Upper lobe of right lung (tissue), 1 donor: ENCODE results near the gene ZYG11B. TPM values are rescaled to one million over a fixed set of nuclear protein-coding genes. Genes with fewer than 3 reads are reported as not detected.
"Not testable (repeated sequence)": the region's sequence is repeated elsewhere in the genome, so short reads cannot be mapped to it uniquely, and the experiment has no call there.

ENCODE experiments used
- ATAC-seq: fragments of 200-7000 bp; cut with Tn5 transposase; one replicate; pipeline ENCODE4 v1.9.1; 2020; ENCODE audit warnings: mild to moderate bottlenecking, moderate library complexity
- DNase-seq: peaks from one replicate; pipeline ENCODE4 v3.0.0-alpha.2; 2020
- H3K27ac ChIP-seq: fragments of 200-600 bp; one replicate; pipeline ENCODE4 v1.8.0; 2022
- H3K27me3 ChIP-seq: fragments of 200-600 bp; one replicate; pipeline ENCODE4 v1.8.0; 2022; ENCODE audit warnings: mild to moderate bottlenecking
- H3K36me3 ChIP-seq: fragments of 200-600 bp; one replicate; pipeline ENCODE4 v1.8.0; 2022
- H3K4me1 ChIP-seq: fragments of 200-600 bp; one replicate; pipeline ENCODE4 v1.8.0; 2022
- H3K4me3 ChIP-seq: fragments of 200-600 bp; one replicate; pipeline ENCODE4 v1.8.0; 2022; ENCODE audit warnings: mild to moderate bottlenecking
- H3K9me3 ChIP-seq: fragments of 200-600 bp; one replicate; pipeline ENCODE4 v1.8.0; 2022
- intact Hi-C: fragments of 100-400 bp; cut with DNase I; formaldehyde crosslinking; loops from one replicate; pipeline ENCODE4 v1.11.0; 2022
- total RNA-seq: library from RNA; stranded (reverse); fragmentation: NEBNext Ultra II Directional; extraction: Animal tissue kit (Norgen Biotek cat#: 25700); gene quantifications from one replicate; pipeline ENCODE4 v1.2.1, GENCODE V29; 2021
- TF ChIP-seq, protein P1 (sequence below): fragments of 200-600 bp; IDR thresholded peaks from one replicate; pipeline ENCODE4 v1.8.0; 2022; ENCODE audit warnings: antibody characterized with exemption
- donor health status: DM: no; HTN: yes; CAD: no; lungs with severe emphysema.

ZYG11B gene
- total RNA-seq, 1 donor from 2014 or later = 30.5 TPM

GRCh38 chr1:52769346-52770033 is 43.2 kb downstream of the ZYG11B start:
- ATAC-seq = no peak
- H3K4me1 ChIP-seq = no peaks in the 10 kb centered on the region
- no peak overlapping the region for H3K27ac ChIP-seq
- DNase-seq = no peak
- TF ChIP-seq, protein P1, sequence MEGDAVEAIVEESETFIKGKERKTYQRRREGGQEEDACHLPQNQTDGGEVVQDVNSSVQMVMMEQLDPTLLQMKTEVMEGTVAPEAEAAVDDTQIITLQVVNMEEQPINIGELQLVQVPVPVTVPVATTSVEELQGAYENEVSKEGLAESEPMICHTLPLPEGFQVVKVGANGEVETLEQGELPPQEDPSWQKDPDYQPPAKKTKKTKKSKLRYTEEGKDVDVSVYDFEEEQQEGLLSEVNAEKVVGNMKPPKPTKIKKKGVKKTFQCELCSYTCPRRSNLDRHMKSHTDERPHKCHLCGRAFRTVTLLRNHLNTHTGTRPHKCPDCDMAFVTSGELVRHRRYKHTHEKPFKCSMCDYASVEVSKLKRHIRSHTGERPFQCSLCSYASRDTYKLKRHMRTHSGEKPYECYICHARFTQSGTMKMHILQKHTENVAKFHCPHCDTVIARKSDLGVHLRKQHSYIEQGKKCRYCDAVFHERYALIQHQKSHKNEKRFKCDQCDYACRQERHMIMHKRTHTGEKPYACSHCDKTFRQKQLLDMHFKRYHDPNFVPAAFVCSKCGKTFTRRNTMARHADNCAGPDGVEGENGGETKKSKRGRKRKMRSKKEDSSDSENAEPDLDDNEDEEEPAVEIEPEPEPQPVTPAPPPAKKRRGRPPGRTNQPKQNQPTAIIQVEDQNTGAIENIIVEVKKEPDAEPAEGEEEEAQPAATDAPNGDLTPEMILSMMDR = no peak
- peaks cover 17% of the 10 kb centered on the region for H3K36me3 ChIP-seq
- H3K4me3 ChIP-seq = no peak overlapping the region
- H3K9me3 ChIP-seq = no peaks in the 10 kb centered on the region
- no peaks in the 10 kb centered on the region for H3K27me3 ChIP-seq
- intact Hi-C loops = no loop called here

- no peaks in the 10 kb centered on the region for H3K4me1 ChIP-seq
- H3K36me3 ChIP-seq = peaks cover 17% of the 10 kb centered on the region
- DNase-seq (no peak), ATAC-seq (no peak)
- no peak overlapping the region for H3K4me3 ChIP-seq
- intact Hi-C loops = no loop called here
- H3K27me3 ChIP-seq = no peaks in the 10 kb centered on the region
- no peak overlapping the region for H3K27ac ChIP-seq
- H3K9me3 ChIP-seq = no peaks in the 10 kb centered on the region
- TF ChIP-seq, protein P1 = no peak
Observed at GRCh38 chr1:52771384-52771783, 45.1 kb downstream of the ZYG11B start.

GRCh38 chr1:52786148-52786547 is 59.9 kb downstream of the ZYG11B start:
- Histone ChIP-seq H3K4me1 (no peaks in the 10 kb centered on the region), H3K27ac (no peak overlapping the region), H3K27me3 (no peaks in the 10 kb centered on the region), H3K36me3 (peaks cover 64% of the 10 kb centered on the region), H3K9me3 (no peaks in the 10 kb centered on the region), H3K4me3 (no peak overlapping the region)
- no peak for DNase-seq
- ATAC-seq = no peak
- intact Hi-C loops = no loop called here
- TF ChIP-seq, protein P1 = no peak

GRCh38 chr1:52790429-52790828 is 64.2 kb downstream of the ZYG11B start:
- H3K27me3 ChIP-seq, DNase-seq, H3K4me3 ChIP-seq, H3K9me3 ChIP-seq, ATAC-seq, H3K27ac ChIP-seq, intact Hi-C loops, H3K4me1 ChIP-seq: not testable (repeated sequence)
- H3K36me3 ChIP-seq = peaks cover 50% of the 10 kb centered on the region

DNA sequence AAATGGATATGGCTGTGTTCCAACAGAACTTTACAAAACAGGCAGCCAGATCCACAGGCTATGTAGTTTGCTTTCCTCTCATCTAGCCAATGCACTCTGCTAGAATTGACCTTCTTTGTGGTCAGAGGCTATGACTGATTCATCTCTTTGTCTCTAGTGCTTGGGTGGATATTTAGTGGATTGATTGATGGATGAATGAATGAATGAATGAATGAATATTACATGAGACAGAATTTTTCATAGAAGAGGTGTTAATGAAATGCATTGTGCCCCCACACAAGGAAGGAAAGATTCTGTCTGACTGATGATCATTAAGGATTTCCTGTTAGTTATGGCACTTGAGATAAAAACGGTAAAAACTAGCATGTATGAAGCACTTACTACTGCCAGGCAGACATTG is 65.8 kb downstream of the ZYG11B start:
- Histone ChIP-seq H3K36me3 (peaks cover 42% of the 10 kb centered on the region), H3K27ac (no peak overlapping the region), H3K9me3 (no peaks in the 10 kb centered on the region), H3K4me1 (no peaks in the 10 kb centered on the region), H3K4me3 (no peak overlapping the region), H3K27me3 (no peaks in the 10 kb centered on the region)
- no peak for ATAC-seq
- intact Hi-C loops = no loop called here
- no peak for DNase-seq
- TF ChIP-seq, protein P1 = no peak

GRCh38 chr1:52793717-52794116 is 67.5 kb downstream of the ZYG11B start:
- H3K27me3 ChIP-seq, DNase-seq, H3K4me3 ChIP-seq, H3K9me3 ChIP-seq, H3K27ac ChIP-seq, intact Hi-C loops, ATAC-seq, H3K4me1 ChIP-seq: not testable (repeated sequence)
- H3K36me3 ChIP-seq = peaks cover 44% of the 10 kb centered on the region

DNA sequence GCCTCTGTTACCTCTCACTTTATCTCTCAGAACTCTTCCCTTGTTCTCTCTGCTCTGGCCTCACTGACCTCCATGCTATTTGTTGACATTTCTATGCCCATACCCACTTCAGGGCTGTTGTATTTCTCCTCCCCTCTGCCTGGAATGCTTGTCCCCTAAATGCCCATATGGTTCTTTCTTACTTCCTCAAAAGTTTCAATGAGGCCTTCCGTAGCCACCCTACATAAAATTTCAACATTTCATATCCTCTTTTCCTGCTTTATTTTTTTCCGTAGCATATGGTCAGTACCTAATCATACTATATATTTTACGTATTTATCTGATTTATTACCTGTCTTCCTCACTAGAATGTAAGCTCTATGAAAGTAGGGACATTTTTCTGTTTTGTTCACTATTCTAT is 69.2 kb downstream of the ZYG11B start:
- Histone ChIP-seq H3K27ac (no peak overlapping the region), H3K36me3 (peaks cover 37% of the 10 kb centered on the region), H3K4me3 (no peak overlapping the region), H3K27me3 (no peaks in the 10 kb centered on the region), H3K4me1 (no peaks in the 10 kb centered on the region), H3K9me3 (no peaks in the 10 kb centered on the region)
- TF ChIP-seq, protein P1 = no peak
- ATAC-seq (no peak), DNase-seq (no peak)
- intact Hi-C loops = no loop called here
